GM18907 (cell line): Measurements from ENCODE around the gene PIH1D1.
A peak's percentile ranks its signal among the peaks of the same experiment; 100 is the strongest.
"Not testable (repeated sequence)": the region's sequence is repeated elsewhere in the genome, so short reads cannot be mapped to it uniquely, and the experiment has no call there.

Experiments
- ATAC-seq: cut with Tn5 transposase; IDR thresholded peaks from one replicate; pipeline ENCODE4 v1.9.1; 2021; ENCODE audit warnings: mild to moderate bottlenecking, moderate library complexity; ENCODE audit not compliant: unreplicated experiment

The PIH1D1 gene

GRCh38 chr19:49458567-49458903 is 6.9 kb upstream of the PIH1D1 start:
- ATAC-seq: no peak

GRCh38 chr19:49456326-49456725 is 4.7 kb upstream of the PIH1D1 start:
- no peak for ATAC-seq

DNA sequence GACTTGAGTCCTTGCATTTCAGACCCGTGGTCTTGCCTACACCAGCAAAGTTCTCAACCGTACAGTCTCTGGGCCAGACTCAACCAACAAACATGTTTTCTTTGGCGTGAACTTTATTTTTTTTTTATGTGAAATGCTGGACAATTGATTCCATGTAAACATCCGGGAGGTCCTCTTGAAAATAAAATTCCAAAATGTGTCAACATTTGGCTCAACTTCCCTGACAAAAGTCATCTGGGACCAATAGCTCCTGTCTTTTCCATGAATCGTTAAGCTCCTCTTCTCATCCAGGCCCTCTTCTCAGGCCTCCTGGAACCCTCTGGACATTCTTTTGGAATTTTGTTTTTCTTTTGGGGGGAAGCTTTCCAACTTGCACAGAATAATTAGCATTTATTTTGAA is 4.2 kb upstream of the PIH1D1 start:
- no peak for ATAC-seq

DNA sequence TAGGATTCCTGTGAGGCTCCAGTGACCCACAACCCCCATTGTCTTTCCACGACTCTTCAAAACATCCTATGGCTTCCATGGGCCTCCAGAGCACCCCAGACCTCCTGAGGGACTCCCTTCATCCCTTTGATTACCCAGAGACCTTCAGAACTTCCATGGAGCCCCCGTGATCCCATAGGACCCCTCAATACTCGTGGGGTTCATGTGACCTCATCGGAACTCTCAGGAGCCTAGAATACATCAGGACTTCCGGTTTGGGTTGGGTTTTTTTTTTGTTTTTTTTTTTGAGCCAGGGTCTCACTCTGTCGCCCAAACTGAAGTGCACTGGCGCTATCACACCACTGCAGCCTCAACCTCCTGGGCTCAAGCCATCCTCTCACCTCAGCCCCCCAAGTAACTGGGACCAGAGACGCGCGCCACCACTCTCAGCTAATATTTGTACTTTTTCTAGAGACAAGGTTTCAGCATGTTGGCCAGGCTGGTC is 2.2 kb upstream of the PIH1D1 start:
- peak; percentile 3 for ATAC-seq

- peak; percentile 81 for ATAC-seq
Observed at GRCh38 chr19:49453013-49453756, 1.6 kb upstream of the PIH1D1 start, which contains the start of gene ALDH16A1. TSS of gene ALDH16A1 (plus strand) at chr19:49453225. CDS start at chr19:49453332, 107 bp downstream.

- no peak for ATAC-seq
Observed at GRCh38 chr19:49450405-49450804, 1.2 kb downstream of the PIH1D1 start.

DNA sequence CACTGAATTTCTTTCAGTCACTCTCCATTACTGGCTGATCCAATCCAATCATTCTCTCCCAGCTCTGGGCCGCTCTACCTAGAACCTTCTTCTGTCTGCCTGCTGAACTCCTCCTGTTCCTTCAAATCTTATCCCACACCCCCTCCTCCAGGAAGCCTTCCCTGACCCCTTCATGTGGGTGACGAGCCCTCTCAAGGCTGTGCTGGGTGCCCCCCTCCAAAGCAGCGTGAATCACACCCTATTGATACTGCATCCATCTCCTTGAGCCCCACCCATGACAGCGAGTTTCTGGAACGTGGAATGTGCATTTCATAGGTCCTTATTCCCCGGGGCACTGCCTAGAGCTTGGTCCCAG is 3.2 kb downstream of the PIH1D1 start:
- no peak for ATAC-seq

DNA sequence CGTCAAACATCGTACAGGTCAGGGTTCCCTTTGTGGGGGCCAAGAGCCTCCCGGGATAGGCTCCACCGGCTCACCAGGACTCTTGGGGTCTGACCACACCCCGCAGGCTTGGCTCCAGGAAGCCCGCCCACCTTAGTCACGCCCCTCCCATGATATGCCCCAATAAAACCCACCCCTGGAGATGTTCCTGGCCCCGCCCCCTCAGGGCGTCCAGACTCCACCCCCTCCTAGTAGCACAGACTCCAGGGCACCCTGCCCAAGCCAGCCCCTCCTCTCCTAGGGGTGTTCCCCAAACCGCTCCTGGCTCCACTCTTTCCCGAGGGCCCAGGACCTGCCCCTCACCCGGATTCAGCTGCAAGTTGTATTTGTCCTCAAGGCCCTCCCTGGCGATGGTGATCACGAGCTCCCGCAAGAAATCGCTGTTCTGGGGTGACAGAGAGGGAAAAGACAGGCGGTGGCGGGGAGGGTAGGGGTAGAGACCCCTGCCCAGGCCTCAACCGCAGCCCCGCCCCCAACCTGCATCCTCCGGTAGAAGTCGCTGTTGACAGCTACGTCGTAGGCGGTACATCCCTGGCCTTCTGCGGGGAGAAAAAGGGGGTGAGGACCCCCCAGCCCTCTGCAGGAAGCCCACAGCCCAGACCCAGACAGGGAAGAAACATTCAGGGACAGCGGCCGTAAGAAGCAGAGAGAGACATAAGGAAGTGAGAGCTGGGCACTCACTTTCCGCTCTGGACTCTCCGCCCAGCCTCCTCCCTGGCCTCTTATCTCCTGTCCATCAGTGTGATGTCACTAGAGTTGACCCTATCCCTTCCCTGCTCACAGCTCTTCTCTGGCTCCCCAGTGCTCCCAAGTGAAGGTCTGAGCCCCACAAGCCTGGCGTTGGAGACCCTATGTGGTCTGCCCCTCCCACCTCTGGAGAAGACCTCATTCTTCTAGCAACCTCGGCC is 3.9 kb downstream of the PIH1D1 start:
- no peak for ATAC-seq

- ATAC-seq: no peak
Observed at GRCh38 chr19:49445997-49446396, 5.6 kb downstream of the PIH1D1 start.

DNA sequence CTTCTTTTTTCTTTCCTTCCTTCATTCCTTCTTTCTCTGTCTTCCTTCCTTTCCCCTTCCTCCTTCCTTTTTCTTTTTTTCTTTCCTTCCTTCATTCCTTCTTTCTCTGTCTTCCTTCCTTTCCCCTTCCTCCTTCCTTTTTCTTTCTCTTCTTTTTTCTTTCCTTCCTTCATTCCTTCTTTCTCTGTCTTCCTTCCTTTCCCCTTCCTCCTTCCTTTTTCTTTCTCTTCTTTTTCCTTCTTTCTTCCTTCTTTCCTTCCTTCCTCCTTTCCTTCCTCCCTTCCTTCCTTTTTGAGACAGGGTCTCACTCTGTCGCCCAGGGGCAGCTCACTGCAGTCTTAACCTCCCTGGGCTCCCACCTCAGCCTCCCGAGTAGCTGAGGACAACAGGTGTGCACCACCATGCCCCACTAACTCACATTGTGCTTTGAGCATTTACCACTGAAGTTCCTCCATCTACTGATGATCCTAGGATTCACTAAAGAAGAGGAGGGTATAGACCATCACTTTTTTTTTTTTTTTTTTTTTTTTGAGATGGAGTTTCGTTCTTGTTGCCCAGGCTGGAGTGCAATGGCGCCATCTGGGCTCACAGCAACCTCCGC is 7.4 kb downstream of the PIH1D1 start:
- not testable (repeated sequence) for ATAC-seq

GRCh38 chr19:49443366-49444099 is 8.1 kb downstream of the PIH1D1 start:
- peak; percentile 71 for ATAC-seq

- peak; percentile 5 for ATAC-seq
Observed at GRCh38 chr19:49442771-49443365, 8.7 kb downstream of the PIH1D1 start.

DNA sequence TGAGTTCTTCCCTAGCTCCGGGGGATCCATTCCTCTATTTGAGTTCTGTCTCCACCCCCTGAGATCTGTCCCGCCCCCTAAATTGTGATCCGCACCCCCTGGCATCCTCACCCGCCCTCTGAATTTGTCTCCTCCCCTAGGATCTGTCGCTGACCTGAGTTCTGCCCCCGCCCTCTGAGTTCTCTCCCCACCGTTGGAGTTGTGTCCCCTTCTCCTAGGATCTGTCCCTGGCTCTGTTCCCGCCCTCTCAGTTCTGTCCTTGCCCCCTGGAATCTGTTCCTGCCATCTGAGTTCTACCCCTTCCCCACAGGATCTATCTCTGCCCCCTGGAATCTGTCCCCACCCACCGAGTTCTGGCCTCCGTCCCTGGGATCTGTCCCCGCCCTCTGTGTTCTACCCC is 9.3 kb downstream of the PIH1D1 start:
- ATAC-seq: no peak

- no peak for ATAC-seq
Observed at GRCh38 chr19:49441960-49442350, 9.7 kb downstream of the PIH1D1 start.

DNA sequence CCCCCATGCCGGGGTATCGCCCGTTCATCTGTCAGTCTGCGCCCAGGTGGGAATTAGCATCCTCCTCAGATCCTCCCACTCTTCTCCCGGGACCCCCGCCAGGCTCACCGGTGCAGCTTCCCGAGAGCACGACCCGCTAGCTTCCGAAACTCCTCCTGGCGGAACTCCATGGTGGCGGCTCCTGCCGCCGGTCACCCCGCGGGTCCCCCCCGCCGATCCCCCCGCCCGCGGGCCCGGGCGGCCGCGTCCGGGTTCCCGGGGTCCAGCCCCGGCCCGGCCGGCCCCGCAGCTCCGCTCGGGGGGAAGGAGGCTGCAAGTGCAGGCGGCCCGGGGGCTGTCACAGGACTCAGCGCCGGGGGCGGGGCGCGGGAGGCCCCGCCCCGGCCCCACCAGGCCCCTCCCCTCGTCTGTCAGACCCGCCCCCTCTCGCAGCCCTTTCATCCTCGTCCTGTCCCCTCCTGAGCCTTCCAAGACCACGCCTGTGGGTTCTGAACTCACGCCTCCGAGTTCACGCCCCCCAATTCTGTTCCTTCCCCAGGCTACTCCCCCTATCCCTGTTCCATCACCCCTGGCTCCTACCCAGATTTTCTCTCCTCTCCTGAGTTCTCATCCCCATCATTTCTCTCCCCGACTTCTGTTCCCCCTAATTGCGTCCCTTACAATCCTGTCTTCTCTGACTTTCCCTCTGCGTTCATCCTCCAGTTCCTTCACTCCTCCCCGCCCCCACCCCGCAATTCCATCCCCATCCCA is 10.2 kb downstream of the PIH1D1 start, which contains the start of gene SLC17A7:
SLC17A7 (minus strand) TSS at position 318 of the 750 bp plus-strand sequence; CDS start at position 170, 148 bp downstream.
- ATAC-seq: no peak

- ATAC-seq: no peak
Observed at GRCh38 chr19:49440439-49441209, 11.0 kb downstream of the PIH1D1 start.

DNA sequence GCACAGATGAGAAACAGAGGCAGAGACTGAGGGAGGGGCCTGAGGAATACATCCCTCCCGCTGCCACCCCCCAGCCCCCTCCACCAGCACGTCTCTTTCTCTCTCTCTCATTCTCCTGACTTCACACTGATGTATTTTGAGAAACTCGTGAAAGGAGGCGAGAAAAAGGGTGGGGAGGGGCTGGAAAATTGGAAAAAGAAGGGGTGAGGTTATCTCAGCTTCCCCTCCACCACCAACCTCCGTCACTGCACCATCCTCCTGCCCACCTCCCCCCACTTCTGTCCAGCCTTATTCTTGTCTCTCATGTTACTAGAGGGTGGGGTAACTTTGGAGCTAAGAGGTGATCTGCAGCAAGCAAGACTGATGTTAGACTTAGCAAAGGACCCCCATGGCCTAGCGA is 11.8 kb downstream of the PIH1D1 start:
- ATAC-seq: no peak

DNA sequence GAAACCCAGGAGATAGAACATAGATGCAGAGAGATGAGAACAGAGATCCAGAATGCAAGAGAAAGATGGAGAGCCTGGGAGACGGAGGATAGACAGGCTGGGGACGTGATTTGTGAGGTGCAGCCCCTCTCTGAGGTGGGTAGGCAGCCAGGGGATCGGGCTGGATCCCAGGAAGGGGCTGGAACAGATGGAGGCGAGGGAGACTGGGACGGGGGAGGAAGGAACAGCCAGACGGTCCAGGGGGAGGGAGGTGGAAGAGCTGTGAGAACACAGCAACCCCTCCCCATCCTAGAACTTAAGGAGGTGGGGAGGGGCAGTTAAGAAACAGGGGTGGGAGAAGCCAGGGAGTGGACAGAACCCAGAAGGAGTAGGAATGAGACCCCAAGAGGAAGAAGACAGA is 13.4 kb downstream of the PIH1D1 start:
- ATAC-seq: no peak

GRCh38 chr19:49437231-49437630 is 14.4 kb downstream of the PIH1D1 start:
- no peak for ATAC-seq
